Right lobe of liver (tissue), 4 donors: ENCODE data around the gene PREX1.

Experiments used
- CTCF ChIP-seq, 4 donors: fragments of 200-600 bp in 3 of 4; fragments of 450-650 bp in 1 of 4; IDR thresholded peaks; one replicate each; pipeline versions ENCODE4 v1.5.1 to v1.8.0; 2016 to 2022; ENCODE audit warnings: antibody characterized with exemption in 4 of 4, mild to moderate bottlenecking in 2 of 4
- POLR2A ChIP-seq: fragments of 450-650 bp; IDR thresholded peaks from one replicate; pipeline ENCODE4 v1.6.1; 2017; ENCODE audit warnings: antibody characterized with exemption, mild to moderate bottlenecking
- donor health status: DM: no; HTN: no; CAD: no.
- donor health status: DM: no; HTN: no; CAD: no.
- donor health status: DM: no; HTN: yes; CAD: no.

GRCh38 chr20:48645666-48646065, 182.1 kb downstream of the PREX1 start:
- TF ChIP-seq CTCF (IDR thresholded peaks at IDR 0.05) (no peak), POLR2A (no peak)
